Thoracic aorta (tissue), 2 donors: ENCODE results near the gene CEP72. TPM values are rescaled to one million over a fixed set of nuclear protein-coding genes. Genes with fewer than 3 reads are reported as not detected.
"Not testable (repeated sequence)": the region's sequence is repeated elsewhere in the genome, so short reads cannot be mapped to it uniquely, and the experiment has no call there.

ENCODE experiments used
- ATAC-seq: fragments of 150-250 bp; one replicate; pipeline ENCODE4 v1.8.0; 2017; ENCODE audit warnings: low read depth; ENCODE audit not compliant: insufficient number of reproducible peaks, low FRiP score
- DNase-seq: peaks from one replicate; pipeline ENCODE4 v3.0.0-alpha.2; 2020; ENCODE audit warnings: low spot score
- H3K27ac ChIP-seq, 2 donors: fragments of 200-600 bp; sonication (generic); 1 replicate in 1 of 2; 2 replicates in 1 of 2; pipeline ENCODE4 v1.5.1; 2016; ENCODE audit warnings: mild to moderate bottlenecking in 2 of 2, moderate library complexity in 2 of 2
- H3K27me3 ChIP-seq: fragments of 200-600 bp; sonication (generic); replicated peaks from 2 replicates; pipeline ENCODE4 v1.6.0; 2016; ENCODE audit warnings: mild to moderate bottlenecking; ENCODE audit not compliant: insufficient read depth
- H3K36me3 ChIP-seq: fragments of 200-600 bp; sonication (generic); one replicate; pipeline ENCODE4 v1.5.1; 2016
- H3K4me1 ChIP-seq, 2 donors: fragments of 200-600 bp; sonication (generic); 1 replicate in 1 of 2; 2 replicates in 1 of 2; pipeline versions ENCODE4 v1.5.1 to v1.6.0; 2016; ENCODE audit warnings: low read depth in 2 of 2, mild to moderate bottlenecking in 1 of 2; ENCODE audit not compliant: control insufficient read depth in 1 of 2
- H3K4me3 ChIP-seq: fragments of 200-600 bp; sonication (generic); 2 replicates; pipeline ENCODE4 v1.5.1; 2016; ENCODE audit warnings: mild to moderate bottlenecking
- H3K9me3 ChIP-seq: fragments of 200-600 bp; sonication (generic); 2 replicates; pipeline ENCODE4 v1.5.1; 2016
- CTCF ChIP-seq: fragments of 200-600 bp; sonication (generic); IDR thresholded peaks from one replicate; pipeline ENCODE4 v1.5.1; 2019; ENCODE audit warnings: antibody characterized with exemption
- total RNA-seq, 2 donors: library from RNA; depleted of rRNA; stranded (reverse); fragments of >200 nt; gene quantifications; one replicate each; pipeline versions ENCODE4 v1.1.0 to v1.2.3, GENCODE V29; 2016

The CEP72 gene
- total RNA-seq, 2 donors from 2014 or later, result 0.68 to 2.0 TPM

DNA sequence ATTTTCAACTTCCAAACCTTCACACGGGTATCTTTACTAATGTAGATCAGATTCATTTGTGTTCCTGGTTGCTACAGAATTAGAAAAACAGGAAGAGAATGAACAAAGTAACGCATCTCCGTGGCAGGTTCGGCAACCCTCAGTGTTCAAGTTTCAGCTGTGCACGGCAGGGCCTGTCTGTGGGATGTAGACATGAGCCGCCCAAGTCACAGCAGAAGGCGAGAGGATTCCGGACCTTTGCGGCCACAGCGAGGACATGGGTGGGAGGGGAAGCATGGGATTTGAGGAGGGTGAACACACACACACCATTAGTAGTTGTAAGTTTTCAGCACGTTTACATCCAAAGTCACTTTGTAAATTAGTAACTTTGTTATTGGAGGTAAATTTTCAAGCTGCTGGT lies 31.7 kb upstream of the CEP72 start:
- no peaks in the 10 kb centered on the region for H3K4me1 ChIP-seq
- H3K9me3 ChIP-seq, result peaks cover 8% of the 10 kb centered on the region
- no peaks in the 10 kb centered on the region for H3K36me3 ChIP-seq
- H3K27me3 ChIP-seq, result no peaks in the 10 kb centered on the region
- no peak overlapping the region for H3K4me3 ChIP-seq
- ATAC-seq, result no peak
- H3K27ac ChIP-seq, result no peak overlapping the region
- DNase-seq, result no peak
- TF ChIP-seq CTCF, result no peak

DNA sequence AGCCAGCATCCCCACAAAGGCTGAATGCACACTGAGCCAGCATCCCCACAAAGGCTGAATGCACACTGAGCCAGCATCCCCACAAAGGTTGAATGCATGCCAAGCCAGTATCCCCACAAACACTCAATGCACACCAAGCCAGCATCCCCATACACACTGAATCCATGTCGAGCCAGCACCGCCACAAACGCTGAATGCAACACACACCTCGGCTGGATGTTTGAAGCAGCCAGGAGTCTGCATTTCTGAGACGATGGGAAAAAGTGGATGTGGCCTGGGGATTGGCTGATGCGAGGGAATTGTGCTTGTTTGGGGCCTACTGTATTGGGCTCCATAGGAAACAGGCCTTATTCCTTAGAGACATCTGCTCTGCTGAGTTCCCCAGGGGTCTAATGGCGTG lies 30.9 kb upstream of the CEP72 start:
- H3K4me3 ChIP-seq, result no peak overlapping the region
- ATAC-seq (no peak), DNase-seq (no peak)
- H3K9me3 ChIP-seq, result peaks cover 6% of the 10 kb centered on the region
- no peak for TF ChIP-seq CTCF
- H3K4me1 ChIP-seq, result no peaks in the 10 kb centered on the region
- H3K27ac ChIP-seq, result no peak overlapping the region
- H3K27me3 ChIP-seq, result no peaks in the 10 kb centered on the region
- no peaks in the 10 kb centered on the region for H3K36me3 ChIP-seq

DNA sequence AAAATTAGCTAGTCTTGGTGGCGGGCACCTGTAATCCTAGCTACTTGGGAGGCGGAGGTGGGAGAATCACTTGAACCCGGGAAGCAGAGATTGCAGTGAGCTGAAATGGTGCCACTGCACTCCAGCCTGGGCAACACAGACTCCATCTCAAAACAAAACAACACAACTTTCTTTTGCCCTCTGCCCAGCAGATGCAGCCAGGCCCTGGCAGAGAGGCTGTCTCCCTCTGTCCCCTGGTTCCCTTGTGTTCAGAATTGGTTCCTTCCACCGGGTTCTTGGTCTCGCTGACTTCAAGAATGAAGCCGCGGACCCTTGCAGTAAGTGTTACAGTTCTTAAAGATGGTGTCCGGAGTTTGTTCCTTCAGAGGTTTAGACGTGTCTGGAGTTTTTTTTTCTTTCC lies 30.2 kb upstream of the CEP72 start:
- no peak for TF ChIP-seq CTCF
- ATAC-seq, result no peak
- H3K27me3 ChIP-seq, result no peaks in the 10 kb centered on the region
- H3K9me3 ChIP-seq, result peaks cover 5% of the 10 kb centered on the region
- H3K36me3 ChIP-seq, result no peaks in the 10 kb centered on the region
- H3K27ac ChIP-seq, result no peak overlapping the region
- DNase-seq, result no peak
- no peak overlapping the region for H3K4me3 ChIP-seq
- no peaks in the 10 kb centered on the region for H3K4me1 ChIP-seq

GRCh38 chr5:582445-582844 lies 29.7 kb upstream of the CEP72 start:
- not testable (repeated sequence) for H3K4me1 ChIP-seq, H3K36me3 ChIP-seq, H3K27ac ChIP-seq, H3K4me3 ChIP-seq, H3K9me3 ChIP-seq, H3K27me3 ChIP-seq, ATAC-seq, DNase-seq

DNA sequence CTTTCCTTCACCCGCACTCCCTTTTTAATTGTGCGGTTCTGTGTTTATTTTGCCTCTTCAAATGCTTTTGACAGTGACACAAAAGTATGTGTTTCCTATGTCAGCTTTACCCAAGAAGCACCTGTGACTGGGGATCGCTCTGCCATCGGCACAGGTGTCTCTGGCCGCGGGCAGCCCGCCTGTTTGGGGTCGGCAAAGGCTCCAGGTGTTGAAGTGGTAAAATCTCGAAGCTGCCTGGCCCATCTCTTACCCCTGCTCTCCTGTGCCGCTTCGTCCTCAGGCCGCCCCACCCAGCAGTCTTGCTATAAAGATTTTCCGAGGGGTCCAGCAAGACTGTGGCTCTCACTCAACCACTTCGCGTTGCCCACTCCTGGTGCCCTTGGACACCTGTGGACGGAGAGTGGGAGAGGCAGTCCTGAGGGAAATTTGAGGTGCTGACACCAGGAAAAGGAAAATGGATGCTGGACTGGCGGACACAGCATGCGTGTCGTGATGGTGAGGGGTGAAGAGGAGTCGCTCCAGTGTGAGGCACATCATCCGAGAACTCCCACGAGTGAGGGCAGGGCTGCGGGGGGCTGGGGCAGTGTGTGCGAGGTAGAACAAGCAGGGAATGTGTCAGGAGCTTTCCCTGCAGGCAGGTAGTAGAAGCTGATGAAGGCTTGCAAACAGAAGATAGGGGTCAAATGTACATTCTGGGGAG lies 29.1 kb upstream of the CEP72 start:
- Histone ChIP-seq H3K4me1 (no peaks in the 10 kb centered on the region), H3K9me3 (no peaks in the 10 kb centered on the region), H3K27me3 (no peaks in the 10 kb centered on the region), H3K36me3 (no peaks in the 10 kb centered on the region), H3K4me3 (no peak overlapping the region), H3K27ac (no peak overlapping the region)
- DNase-seq (no peak), ATAC-seq (no peak)
- TF ChIP-seq CTCF, result no peak

DNA sequence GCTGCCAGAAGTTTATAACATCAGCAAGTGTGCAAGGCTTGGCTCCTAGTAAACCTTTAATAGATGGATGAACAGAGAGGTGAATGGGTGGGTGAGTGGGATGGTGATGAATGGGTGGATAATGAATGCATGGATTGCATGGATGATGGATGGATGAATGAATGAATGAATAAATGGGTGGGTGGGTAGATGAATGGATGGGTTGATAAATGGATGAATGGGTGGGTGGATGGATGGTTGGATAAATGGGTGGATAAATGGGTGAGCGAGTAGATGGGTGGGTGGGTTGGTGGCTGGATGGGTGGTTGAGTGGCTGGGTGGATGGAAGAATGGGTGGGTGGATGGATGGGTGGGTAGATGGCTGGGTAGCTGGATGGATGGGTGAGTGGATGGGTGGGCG lies 28.5 kb upstream of the CEP72 start:
- no peaks in the 10 kb centered on the region for H3K27me3 ChIP-seq

More for the DNA sequence above, 28.5 kb upstream of the CEP72 start:
- ATAC-seq (no peak), DNase-seq (no peak)
- no peak for TF ChIP-seq CTCF
- H3K9me3 ChIP-seq, result no peaks in the 10 kb centered on the region
- H3K36me3 ChIP-seq, result no peaks in the 10 kb centered on the region
- H3K4me3 ChIP-seq, result no peak overlapping the region
- H3K27ac ChIP-seq, result no peak overlapping the region
- no peaks in the 10 kb centered on the region for H3K4me1 ChIP-seq
